ENCODE results near the gene UBR4. TPM values are rescaled to one million over a fixed set of nuclear protein-coding genes. Genes with fewer than 3 reads are reported as not detected.
"Not testable (repeated sequence)": the region's sequence is repeated elsewhere in the genome, so short reads cannot be mapped to it uniquely, and the experiment has no call there.

UBR4 gene
- polyA plus RNA-seq, 1 donor from 2014 or later = 49.7 TPM

DNA sequence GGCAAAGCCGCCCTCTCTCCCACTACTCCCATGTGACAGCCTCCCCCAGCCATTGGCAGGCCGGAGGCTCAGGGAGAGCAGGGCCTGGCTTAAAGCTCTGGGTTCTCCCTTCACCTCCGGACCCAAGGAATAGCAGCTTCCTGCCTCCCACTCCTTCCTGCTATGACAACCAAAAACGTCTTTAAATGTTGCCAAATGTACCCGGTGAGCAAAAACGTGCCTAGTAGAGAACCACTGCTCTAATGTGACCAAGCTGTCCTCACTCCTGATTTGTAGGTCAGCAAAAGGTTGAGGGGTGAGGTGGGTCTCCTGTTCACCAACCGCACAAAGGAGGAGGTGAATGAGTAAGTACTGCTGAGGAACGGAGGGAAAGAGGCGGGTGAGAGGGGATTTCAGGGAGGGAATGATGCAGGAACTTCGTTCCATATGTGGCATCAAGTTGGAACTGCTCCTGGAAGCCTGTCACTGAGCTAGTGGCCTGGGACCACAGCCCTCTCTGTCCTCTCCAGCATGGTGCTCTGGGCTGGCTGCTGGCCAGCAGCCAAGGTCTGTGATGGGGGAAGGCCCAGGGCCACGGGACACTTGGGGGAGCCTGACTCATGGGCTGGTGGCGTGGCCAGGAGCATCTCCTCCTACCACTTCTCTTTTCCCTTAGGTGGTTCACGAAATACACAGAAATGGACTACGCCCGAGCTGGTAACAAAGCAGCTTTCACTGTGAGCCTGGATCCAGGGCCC is 47.3 kb upstream of the UBR4 start:
- no peak overlapping the region for H2AFZ ChIP-seq (ENCODE audit: low read depth, low read length)
- TF ChIP-seq EZH2 (IDR thresholded peaks at IDR 0.05; ENCODE audit: borderline replicate concordance, insufficient read depth, low read length, poor library complexity, severe bottlenecking) (no peak), SMC3 (conservative IDR thresholded peaks at IDR 0.05; ENCODE audit: poor library complexity) (no peak), TAF1 (IDR thresholded peaks at IDR 0.05; ENCODE audit: low read depth) (no peak), MXI1 (conservative IDR thresholded peaks at IDR 0.05; ENCODE audit: poor library complexity, severe bottlenecking) (no peak), POLR2AphosphoS5 (IDR thresholded peaks at IDR 0.05) (no peak), EP300 (conservative IDR thresholded peaks at IDR 0.05; ENCODE audit: poor library complexity, severe bottlenecking) (no peak), RAD21 (conservative IDR thresholded peaks at IDR 0.05) (no peak)
- TF ChIP-seq, protein P1, sequence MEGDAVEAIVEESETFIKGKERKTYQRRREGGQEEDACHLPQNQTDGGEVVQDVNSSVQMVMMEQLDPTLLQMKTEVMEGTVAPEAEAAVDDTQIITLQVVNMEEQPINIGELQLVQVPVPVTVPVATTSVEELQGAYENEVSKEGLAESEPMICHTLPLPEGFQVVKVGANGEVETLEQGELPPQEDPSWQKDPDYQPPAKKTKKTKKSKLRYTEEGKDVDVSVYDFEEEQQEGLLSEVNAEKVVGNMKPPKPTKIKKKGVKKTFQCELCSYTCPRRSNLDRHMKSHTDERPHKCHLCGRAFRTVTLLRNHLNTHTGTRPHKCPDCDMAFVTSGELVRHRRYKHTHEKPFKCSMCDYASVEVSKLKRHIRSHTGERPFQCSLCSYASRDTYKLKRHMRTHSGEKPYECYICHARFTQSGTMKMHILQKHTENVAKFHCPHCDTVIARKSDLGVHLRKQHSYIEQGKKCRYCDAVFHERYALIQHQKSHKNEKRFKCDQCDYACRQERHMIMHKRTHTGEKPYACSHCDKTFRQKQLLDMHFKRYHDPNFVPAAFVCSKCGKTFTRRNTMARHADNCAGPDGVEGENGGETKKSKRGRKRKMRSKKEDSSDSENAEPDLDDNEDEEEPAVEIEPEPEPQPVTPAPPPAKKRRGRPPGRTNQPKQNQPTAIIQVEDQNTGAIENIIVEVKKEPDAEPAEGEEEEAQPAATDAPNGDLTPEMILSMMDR (IDR thresholded peaks at IDR 0.05; ENCODE audit: poor library complexity, severe bottlenecking) = no peak
- TF ChIP-seq, protein P2, sequence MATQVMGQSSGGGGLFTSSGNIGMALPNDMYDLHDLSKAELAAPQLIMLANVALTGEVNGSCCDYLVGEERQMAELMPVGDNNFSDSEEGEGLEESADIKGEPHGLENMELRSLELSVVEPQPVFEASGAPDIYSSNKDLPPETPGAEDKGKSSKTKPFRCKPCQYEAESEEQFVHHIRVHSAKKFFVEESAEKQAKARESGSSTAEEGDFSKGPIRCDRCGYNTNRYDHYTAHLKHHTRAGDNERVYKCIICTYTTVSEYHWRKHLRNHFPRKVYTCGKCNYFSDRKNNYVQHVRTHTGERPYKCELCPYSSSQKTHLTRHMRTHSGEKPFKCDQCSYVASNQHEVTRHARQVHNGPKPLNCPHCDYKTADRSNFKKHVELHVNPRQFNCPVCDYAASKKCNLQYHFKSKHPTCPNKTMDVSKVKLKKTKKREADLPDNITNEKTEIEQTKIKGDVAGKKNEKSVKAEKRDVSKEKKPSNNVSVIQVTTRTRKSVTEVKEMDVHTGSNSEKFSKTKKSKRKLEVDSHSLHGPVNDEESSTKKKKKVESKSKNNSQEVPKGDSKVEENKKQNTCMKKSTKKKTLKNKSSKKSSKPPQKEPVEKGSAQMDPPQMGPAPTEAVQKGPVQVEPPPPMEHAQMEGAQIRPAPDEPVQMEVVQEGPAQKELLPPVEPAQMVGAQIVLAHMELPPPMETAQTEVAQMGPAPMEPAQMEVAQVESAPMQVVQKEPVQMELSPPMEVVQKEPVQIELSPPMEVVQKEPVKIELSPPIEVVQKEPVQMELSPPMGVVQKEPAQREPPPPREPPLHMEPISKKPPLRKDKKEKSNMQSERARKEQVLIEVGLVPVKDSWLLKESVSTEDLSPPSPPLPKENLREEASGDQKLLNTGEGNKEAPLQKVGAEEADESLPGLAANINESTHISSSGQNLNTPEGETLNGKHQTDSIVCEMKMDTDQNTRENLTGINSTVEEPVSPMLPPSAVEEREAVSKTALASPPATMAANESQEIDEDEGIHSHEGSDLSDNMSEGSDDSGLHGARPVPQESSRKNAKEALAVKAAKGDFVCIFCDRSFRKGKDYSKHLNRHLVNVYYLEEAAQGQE (IDR thresholded peaks at IDR 0.05; ENCODE audit: borderline replicate concordance) = no peak
- H3K4me3 ChIP-seq (ENCODE audit: low read length) = no peak overlapping the region
- H3F3A ChIP-seq (ENCODE audit: insufficient read depth, low read length, poor library complexity, severe bottlenecking) = no peaks in the 10 kb centered on the region
- H3K9me3 ChIP-seq (ENCODE audit: low read length) = no peaks in the 10 kb centered on the region
- no peaks in the 10 kb centered on the region for H3K36me3 ChIP-seq (ENCODE audit: insufficient read depth, low read length)
- H3K9me2 ChIP-seq (ENCODE audit: insufficient read depth, low read length) = no peaks in the 10 kb centered on the region
- H3K27ac ChIP-seq (ENCODE audit: low read length) = no peak overlapping the region
- H4K20me1 ChIP-seq (ENCODE audit: insufficient read depth) = no peaks in the 10 kb centered on the region
- H3K27me3 ChIP-seq (ENCODE audit: insufficient read depth, low read depth, low read length) = no peaks in the 10 kb centered on the region
- peaks cover 13% of the 10 kb centered on the region for H3K79me2 ChIP-seq (replicated peaks; ENCODE audit: insufficient read depth, low read length)
- H3K9ac ChIP-seq (ENCODE audit: low read length) = no peak overlapping the region
- H3K4me2 ChIP-seq (ENCODE audit: low read length) = no peak overlapping the region

DNA sequence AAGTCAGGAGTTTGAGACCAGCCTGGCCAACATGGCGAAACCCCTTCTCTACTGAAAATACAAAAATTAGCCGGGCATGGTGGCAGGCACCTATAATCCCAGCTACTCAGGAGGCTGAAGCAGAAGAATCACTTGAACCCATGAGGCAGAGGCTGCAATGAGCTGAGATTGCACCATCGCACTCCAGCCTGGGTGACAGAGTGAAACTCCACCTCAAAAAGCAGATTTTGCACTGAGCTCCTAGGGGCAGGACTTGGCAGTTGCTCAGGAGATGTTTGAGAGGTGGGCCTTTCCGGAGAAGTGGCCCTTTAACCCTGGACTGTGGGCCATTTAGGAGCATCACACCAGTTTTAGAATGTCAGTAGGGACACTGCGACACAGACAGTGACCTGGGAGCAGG is 46.2 kb upstream of the UBR4 start:
- H2AFZ ChIP-seq (ENCODE audit: low read depth, low read length); H3K27me3 ChIP-seq (ENCODE audit: insufficient read depth, low read depth, low read length); H3K9ac ChIP-seq (ENCODE audit: low read length); H3F3A ChIP-seq (ENCODE audit: insufficient read depth, low read length, poor library complexity, severe bottlenecking); H3K9me3 ChIP-seq (ENCODE audit: low read length); H3K36me3 ChIP-seq (ENCODE audit: insufficient read depth, low read length); H4K20me1 ChIP-seq (ENCODE audit: insufficient read depth); H3K4me2 ChIP-seq (ENCODE audit: low read length); H3K27ac ChIP-seq (ENCODE audit: low read length); H3K9me2 ChIP-seq (ENCODE audit: insufficient read depth, low read length); H3K4me3 ChIP-seq (ENCODE audit: low read length): not testable (repeated sequence)
- peaks cover 18% of the 10 kb centered on the region for H3K79me2 ChIP-seq (replicated peaks; ENCODE audit: insufficient read depth, low read length)
